Ishikawa (cell line): ENCODE results near the gene HNF1B.
A peak's percentile ranks its signal among the peaks of the same experiment; 100 is the strongest.

Experiments
- CEBPB ChIP-seq: IDR thresholded peaks from 2 replicates; pipeline ENCODE4 v1.6.1; 2012
- CREB1 ChIP-seq: IDR thresholded peaks from 2 replicates; pipeline ENCODE4 v1.6.1; 2012; ENCODE audit warnings: low read depth
- EGR1 ChIP-seq: IDR thresholded peaks from 2 replicates; pipeline ENCODE4 v1.6.1; 2012
- EP300 ChIP-seq: IDR thresholded peaks from 2 replicates; pipeline ENCODE4 v1.6.1; 2012; ENCODE audit warnings: borderline replicate concordance
- FOXM1 ChIP-seq: IDR thresholded peaks from 2 replicates; pipeline ENCODE4 v1.6.1; 2012; ENCODE audit warnings: low read depth, borderline replicate concordance
- MAX ChIP-seq: IDR thresholded peaks from 2 replicates; pipeline ENCODE4 v1.6.1; 2012
- NFIC ChIP-seq: IDR thresholded peaks from 2 replicates; pipeline ENCODE4 v1.6.1; 2012
- RAD21 ChIP-seq: IDR thresholded peaks from 2 replicates; pipeline ENCODE4 v1.6.1; 2012; ENCODE audit warnings: low read depth
- REST ChIP-seq: IDR thresholded peaks from 2 replicates; pipeline ENCODE4 v1.6.1; 2012; ENCODE audit warnings: low read depth, mild to moderate bottlenecking
- TAF1 ChIP-seq: IDR thresholded peaks from 2 replicates; pipeline ENCODE4 v1.6.1; 2012; ENCODE audit warnings: low read depth, mild to moderate bottlenecking
- TCF12 ChIP-seq: IDR thresholded peaks from 2 replicates; pipeline ENCODE4 v1.6.1; 2012; ENCODE audit warnings: low read depth
- TEAD4 ChIP-seq: IDR thresholded peaks from 2 replicates; pipeline ENCODE4 v1.6.1; 2012
- YY1 ChIP-seq: IDR thresholded peaks from 2 replicates; pipeline ENCODE4 v1.6.1; 2012; ENCODE audit warnings: low read depth
- ZBTB7A ChIP-seq: IDR thresholded peaks from 2 replicates; pipeline ENCODE4 v1.6.1; 2012; ENCODE audit warnings: low read depth
- TF ChIP-seq, protein P1 (sequence below): IDR thresholded peaks from 2 replicates; pipeline ENCODE4 v1.6.1; 2012

Gene HNF1B

DNA sequence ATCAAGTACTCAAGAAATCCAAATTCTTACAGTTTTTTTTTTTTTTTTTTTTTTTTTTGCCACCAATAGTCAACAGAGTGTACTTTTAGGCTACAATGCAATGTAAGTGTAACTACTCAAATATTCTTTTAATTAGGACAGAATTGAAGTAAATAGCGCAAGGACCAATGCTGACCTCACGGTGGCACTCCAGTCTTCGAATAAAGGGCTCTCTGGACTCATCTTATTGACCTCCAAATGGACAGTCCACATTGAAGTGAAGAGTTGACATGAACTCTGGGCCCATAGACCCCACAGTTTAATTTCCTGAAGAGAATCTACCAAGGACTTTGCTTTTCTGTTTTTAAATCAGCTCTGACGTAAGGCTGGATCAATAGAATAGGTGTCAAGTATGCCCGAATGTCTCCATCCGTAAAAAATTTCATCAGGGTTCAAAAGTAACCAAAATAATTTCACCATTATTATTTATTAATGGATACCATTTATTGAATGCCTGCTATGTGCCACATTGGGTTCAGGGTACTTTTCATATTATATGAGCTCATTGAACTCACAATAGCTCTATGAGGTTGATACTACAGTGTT lies 94.3 kb downstream of the HNF1B start:
- peak; percentile 75 for TF ChIP-seq RAD21
- TF ChIP-seq TCF12: no peak

DNA sequence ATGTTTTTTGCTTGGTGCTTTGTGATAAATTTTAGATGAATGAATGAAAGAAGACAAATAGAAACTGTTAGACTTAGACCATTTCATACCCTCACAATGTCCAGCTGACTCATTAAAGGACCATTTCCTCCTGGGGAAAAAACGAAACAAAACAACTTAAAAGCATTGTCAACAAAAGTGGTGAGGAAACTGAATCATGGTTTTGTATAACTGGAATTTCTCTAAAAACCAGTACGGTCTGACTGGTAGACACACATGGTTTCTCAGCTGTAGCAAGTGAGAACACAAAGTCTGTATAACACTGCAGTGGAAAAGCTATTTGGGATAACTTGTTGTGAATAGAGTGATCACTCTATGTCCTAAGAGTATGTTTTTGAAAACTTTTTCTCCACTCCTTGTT lies 96.3 kb downstream of the HNF1B start:
- TF ChIP-seq MAX (no peak), FOXM1 (no peak), RAD21 (no peak), YY1 (no peak), TEAD4 (no peak), TCF12 (no peak), EGR1 (no peak), EP300 (no peak)
- TF ChIP-seq, protein P1, sequence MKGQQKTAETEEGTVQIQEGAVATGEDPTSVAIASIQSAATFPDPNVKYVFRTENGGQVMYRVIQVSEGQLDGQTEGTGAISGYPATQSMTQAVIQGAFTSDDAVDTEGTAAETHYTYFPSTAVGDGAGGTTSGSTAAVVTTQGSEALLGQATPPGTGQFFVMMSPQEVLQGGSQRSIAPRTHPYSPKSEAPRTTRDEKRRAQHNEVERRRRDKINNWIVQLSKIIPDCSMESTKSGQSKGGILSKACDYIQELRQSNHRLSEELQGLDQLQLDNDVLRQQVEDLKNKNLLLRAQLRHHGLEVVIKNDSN: no peak

GRCh38 chr17:37647856-37648255 lies 97.0 kb downstream of the HNF1B start:
- TF ChIP-seq CREB1 (no peak), TEAD4 (no peak), TAF1 (no peak), REST (no peak), RAD21 (no peak), MAX (no peak), FOXM1 (no peak), YY1 (no peak)

GRCh38 chr17:37643869-37644268 lies 101.0 kb downstream of the HNF1B start:
- TF ChIP-seq ZBTB7A (no peak), MAX (peak; percentile 59), RAD21 (no peak), TEAD4 (no peak)

DNA sequence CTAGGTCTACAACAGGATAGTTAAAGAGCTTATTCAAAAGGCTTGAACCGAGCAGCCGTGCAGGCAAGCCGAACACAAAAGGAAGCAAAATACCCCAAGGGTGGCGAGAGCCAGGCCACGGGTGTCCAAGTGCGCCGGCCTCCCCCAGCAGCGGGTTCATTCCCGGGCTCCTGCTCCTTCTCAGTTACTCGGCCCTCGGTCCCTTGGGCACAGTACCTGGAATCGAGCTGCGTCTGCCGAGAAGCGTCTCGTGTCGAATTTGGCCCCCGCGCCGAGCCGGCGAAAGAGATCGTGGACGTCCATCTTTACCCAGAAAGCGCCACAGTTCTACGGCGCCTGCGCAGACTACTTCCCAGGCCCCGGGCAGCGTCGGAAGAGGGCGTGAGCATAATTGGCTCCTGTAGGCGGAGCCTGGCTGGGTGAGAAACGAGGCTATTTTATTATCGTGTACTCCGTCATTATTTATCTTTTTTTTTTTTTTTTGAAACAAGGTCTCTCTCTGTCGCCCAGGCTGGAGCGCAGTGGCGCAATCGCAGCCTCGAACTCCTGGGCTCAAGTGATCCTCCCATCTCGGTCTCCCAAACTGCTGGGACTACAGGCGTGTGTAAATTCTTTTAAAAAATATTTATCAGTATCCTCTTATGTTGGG lies 101.6 kb downstream of the HNF1B start, which contains the start of gene DDX52:
DDX52 (minus strand) TSS at position 329 of the 649 bp plus-strand sequence; CDS start at position 303, 26 bp downstream.
- peak; percentile 89 for TF ChIP-seq TAF1
- TF ChIP-seq, protein P1: no peak
- TF ChIP-seq YY1: peak; percentile 90
- peak; percentile 61 for TF ChIP-seq MAX
- peak; percentile 27; the same call in 1 of the 2 replicates for TF ChIP-seq TCF12
- TF ChIP-seq ZBTB7A: no peak
- no peak for TF ChIP-seq FOXM1
- 0 out of 2 replicates have a peak, but pooled peaks have one; percentile 4 for TF ChIP-seq NFIC
- TF ChIP-seq CEBPB: peak; percentile 81

DNA sequence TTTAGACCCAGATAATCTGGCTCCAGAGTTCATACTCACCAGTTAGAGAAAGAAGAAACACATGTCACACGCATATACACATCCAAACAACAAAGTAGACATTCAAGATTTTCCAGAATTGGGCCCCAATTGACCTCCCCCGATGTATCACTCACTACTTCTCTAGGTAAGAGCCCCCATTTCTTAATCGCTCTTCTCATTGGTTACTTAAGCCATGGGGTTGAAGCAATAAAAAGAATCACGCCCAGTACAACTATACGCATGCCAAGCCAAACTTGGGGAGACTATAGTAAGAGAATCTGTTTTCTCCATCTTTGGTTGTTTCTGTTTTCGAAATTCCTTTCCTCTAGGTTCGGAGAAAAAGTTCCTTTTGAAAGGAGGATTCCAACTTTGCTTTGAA lies 102.2 kb downstream of the HNF1B start:
- TF ChIP-seq CREB1: no peak
- no peak for TF ChIP-seq MAX

DNA sequence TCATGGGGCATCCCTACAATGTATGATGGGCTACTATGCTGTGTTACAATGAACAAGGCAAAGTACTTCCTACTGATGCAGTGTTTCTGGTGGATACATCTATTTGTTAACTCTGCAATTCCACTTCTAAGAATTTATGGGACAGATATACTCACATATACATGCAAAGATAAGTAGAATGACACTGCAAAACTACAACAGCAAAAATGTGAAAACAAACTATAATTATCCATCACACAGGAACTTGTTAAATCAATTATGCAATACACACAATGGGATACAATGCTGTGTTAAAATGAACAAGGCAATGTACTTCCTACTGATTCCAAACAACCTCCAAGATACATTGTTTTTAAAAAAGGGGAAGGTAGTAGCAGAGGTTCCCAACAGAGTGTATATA lies 104.8 kb downstream of the HNF1B start:
- TF ChIP-seq RAD21: no peak
- TF ChIP-seq CREB1: no peak
- no peak for TF ChIP-seq TAF1
- no peak for TF ChIP-seq FOXM1
- no peak for TF ChIP-seq TEAD4
- no peak for TF ChIP-seq TCF12
- TF ChIP-seq YY1: no peak
- TF ChIP-seq MAX: no peak
- TF ChIP-seq EGR1: no peak
- TF ChIP-seq, protein P1: no peak
- TF ChIP-seq NFIC: no peak
- TF ChIP-seq CEBPB: no peak
- no peak for TF ChIP-seq ZBTB7A
- TF ChIP-seq EP300: no peak
- TF ChIP-seq REST: no peak
